ENCODE measurements around the gene CORO7. TPM values are rescaled to one million over a fixed set of nuclear protein-coding genes. Genes with fewer than 3 reads are reported as not detected.
A peak's percentile ranks its signal among the peaks of the same experiment; 100 is the strongest.

The CORO7 gene
- polyA plus RNA-seq, 3 donors, result 44.7 to 181 (median 68.4) TPM

- 1% methylated on average over 31 of the region's 57 CpGs for WGBS (ENCODE audit: insufficient coverage)
- Mint-ChIP-seq H3K36me3 (no peaks in the 10 kb centered on the region), H3K27me3 (ENCODE audit: low read depth in 3 of 3) (peaks cover 11 to 30% (median 24%) of the 10 kb centered on the region in 3 donors), H3K9me3 (peaks cover 0 to 6% (median 0%) of the 10 kb centered on the region in 7 donors), H3K27ac (no peak overlapping the region), H3K4me3 (peak overlapping the region; percentile 31 to 71), H3K4me1 (peaks cover 13% of the 10 kb centered on the region)
- TF ChIP-seq CTCF (IDR thresholded peaks at IDR 0.05), result no peak
- H4K20me1 ChIP-seq (ENCODE audit: insufficient read depth, low read length), result no peaks in the 10 kb centered on the region
- peak overlapping the region; percentile 18 to 77 (median 23) for H3K4me3 ChIP-seq (replicated peaks in 1 of 3; ENCODE audit: low read depth in 2 of 3, low read length in 3 of 3)
- no peaks in the 10 kb centered on the region for H3K79me2 ChIP-seq (ENCODE audit: insufficient read depth, low read length)
- H3K27me3 ChIP-seq (ENCODE audit: control insufficient read depth in 2 of 2, insufficient read depth in 2 of 2, low read length in 2 of 2), result peaks cover 0 to 15% of the 10 kb centered on the region in 2 donors
- H3K9me3 ChIP-seq (replicated peaks in 1 of 2; ENCODE audit: control insufficient read depth in 1 of 2, insufficient read depth in 1 of 2, low read length in 2 of 2), result no peaks in the 10 kb centered on the region
- intact Hi-C loops (cut with micrococcal nuclease), result loop anchor here in 1 of 2 donors (5.0 kb wide), 1 partner anchor 40 kb away; no protein-coding TSS in a partner anchor
- no peak overlapping the region for H3K27ac ChIP-seq (ENCODE audit: low read depth in 1 of 2, low read length in 2 of 2)
- peak overlapping the region; percentile 95 for H3K4me2 ChIP-seq (replicated peaks; ENCODE audit: extremely low read depth, low read length, poor library complexity, severe bottlenecking)
- H3K36me3 ChIP-seq (replicated peaks in 1 of 2; ENCODE audit: control insufficient read depth in 1 of 2, insufficient read depth in 2 of 2, low read length in 2 of 2), result no peaks in the 10 kb centered on the region
- H3K9ac ChIP-seq (ENCODE audit: insufficient read depth, low read length, poor library complexity, severe bottlenecking), result peak overlapping the region; percentile 46
- DNase-seq, result no peak
- H3K4me1 ChIP-seq (ENCODE audit: control insufficient read depth in 1 of 2, insufficient read depth in 2 of 2, low read length in 2 of 2), result peaks cover 20 to 26% of the 10 kb centered on the region in 2 donors
- peak overlapping the region; percentile 83 for H2AFZ ChIP-seq (ENCODE audit: insufficient read depth, low read depth, low read length, poor library complexity, severe bottlenecking)
These were observed 88.9 kb downstream of the CORO7 start for GRCh38 chr16:4327386-4328045.

GRCh38 chr16:4325253-4325758 lies 91.1 kb downstream of the CORO7 start:
- H3K4me3 Mint-ChIP-seq, result peak overlapping the region in 1 of 2 donors; percentile 21
- no peak overlapping the region for H3K27ac ChIP-seq (ENCODE audit: low read depth in 1 of 2, low read length in 2 of 2)

More at GRCh38 chr16:4325253-4325758, 91.1 kb downstream of the CORO7 start:
- H3K4me2 ChIP-seq (replicated peaks; ENCODE audit: extremely low read depth, low read length, poor library complexity, severe bottlenecking), result no peak overlapping the region
- DNase-seq, result peak; percentile 63 to 70 (median 65)
- H3K27me3 ChIP-seq (ENCODE audit: control insufficient read depth in 2 of 2, insufficient read depth in 2 of 2, low read length in 2 of 2), result peaks cover 0 to 15% of the 10 kb centered on the region in 2 donors
- H3K9ac ChIP-seq (ENCODE audit: insufficient read depth, low read length, poor library complexity, severe bottlenecking), result no peak overlapping the region
- no peaks in the 10 kb centered on the region for H3K9me3 ChIP-seq (replicated peaks in 1 of 2; ENCODE audit: control insufficient read depth in 1 of 2, insufficient read depth in 1 of 2, low read length in 2 of 2)
- no peaks in the 10 kb centered on the region for H3K9me3 Mint-ChIP-seq
- H3K27ac Mint-ChIP-seq, result peak overlapping the region in 2 of 7 donors; percentile 23 to 66
- no peaks in the 10 kb centered on the region for H4K20me1 ChIP-seq (ENCODE audit: insufficient read depth, low read length)
- 50% methylated on average over 2 of the region's 6 CpGs for WGBS (ENCODE audit: insufficient coverage)
- H3K79me2 ChIP-seq (ENCODE audit: insufficient read depth, low read length), result no peaks in the 10 kb centered on the region
- H3K27me3 Mint-ChIP-seq (ENCODE audit: low read depth in 3 of 3), result peaks cover 10 to 36% (median 26%) of the 10 kb centered on the region in 3 donors
- intact Hi-C loops (cut with micrococcal nuclease), result loop anchor here in 1 of 2 donors (5.0 kb wide), 1 partner anchor 38 kb away; no protein-coding TSS in a partner anchor
- peaks cover 20 to 26% of the 10 kb centered on the region in 2 donors for H3K4me1 ChIP-seq (ENCODE audit: control insufficient read depth in 1 of 2, insufficient read depth in 2 of 2, low read length in 2 of 2)
- TF ChIP-seq CTCF (IDR thresholded peaks at IDR 0.05), result no peak
- H3K4me3 ChIP-seq (replicated peaks in 1 of 3; ENCODE audit: low read depth in 2 of 3, low read length in 3 of 3), result no peak overlapping the region
- no peaks in the 10 kb centered on the region for H3K36me3 Mint-ChIP-seq
- no peak overlapping the region for H2AFZ ChIP-seq (ENCODE audit: insufficient read depth, low read depth, low read length, poor library complexity, severe bottlenecking)
- H3K36me3 ChIP-seq (replicated peaks in 1 of 2; ENCODE audit: control insufficient read depth in 1 of 2, insufficient read depth in 2 of 2, low read length in 2 of 2), result no peaks in the 10 kb centered on the region
- H3K4me1 Mint-ChIP-seq, result peaks cover 13% of the 10 kb centered on the region

Data from CD14-positive monocyte (primary cell).